HG03571 (cell line): Measurements from ENCODE around the gene BTG2.
A peak's percentile ranks its signal among the peaks of the same experiment; 100 is the strongest.
"Not testable (repeated sequence)": the region's sequence is repeated elsewhere in the genome, so short reads cannot be mapped to it uniquely, and the experiment has no call there.

Experiments
- ATAC-seq: cut with Tn5 transposase; IDR thresholded peaks from one replicate; pipeline ENCODE4 v1.9.1; 2021; ENCODE audit not compliant: unreplicated experiment

BTG2 gene

DNA sequence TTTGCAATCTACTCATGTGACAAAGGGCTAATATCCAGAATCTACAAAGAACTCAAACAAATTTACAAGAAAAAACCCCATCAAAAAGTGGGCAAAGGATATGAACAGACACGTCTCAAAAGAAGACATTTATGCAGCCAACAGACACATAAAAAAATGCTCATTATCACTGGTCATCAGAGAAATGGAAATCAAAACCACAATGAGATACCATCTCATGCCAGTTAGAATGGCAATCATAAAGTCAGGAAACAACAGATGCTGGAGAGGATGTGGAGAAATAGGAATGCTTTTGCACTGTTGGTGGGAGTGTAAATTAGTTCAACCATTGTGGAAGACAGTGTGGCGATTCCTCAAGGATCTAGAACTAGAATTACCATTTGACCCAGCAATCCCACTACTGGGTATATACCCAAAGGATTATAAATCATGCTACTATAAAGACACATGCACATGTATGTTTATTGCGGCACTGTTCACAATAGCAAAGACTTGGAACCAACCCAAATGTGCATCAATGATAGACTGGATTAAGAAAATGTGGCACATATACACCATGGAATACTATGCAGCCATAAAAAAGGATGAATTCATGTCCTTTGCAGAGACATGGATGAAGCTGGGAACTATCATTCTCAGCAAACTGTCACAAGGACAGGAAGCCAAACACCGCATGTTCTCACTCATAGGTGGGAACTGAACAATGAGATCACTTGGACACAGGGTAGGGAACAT, 8.9 kb downstream of the BTG2 start:
- ATAC-seq = not testable (repeated sequence)

DNA sequence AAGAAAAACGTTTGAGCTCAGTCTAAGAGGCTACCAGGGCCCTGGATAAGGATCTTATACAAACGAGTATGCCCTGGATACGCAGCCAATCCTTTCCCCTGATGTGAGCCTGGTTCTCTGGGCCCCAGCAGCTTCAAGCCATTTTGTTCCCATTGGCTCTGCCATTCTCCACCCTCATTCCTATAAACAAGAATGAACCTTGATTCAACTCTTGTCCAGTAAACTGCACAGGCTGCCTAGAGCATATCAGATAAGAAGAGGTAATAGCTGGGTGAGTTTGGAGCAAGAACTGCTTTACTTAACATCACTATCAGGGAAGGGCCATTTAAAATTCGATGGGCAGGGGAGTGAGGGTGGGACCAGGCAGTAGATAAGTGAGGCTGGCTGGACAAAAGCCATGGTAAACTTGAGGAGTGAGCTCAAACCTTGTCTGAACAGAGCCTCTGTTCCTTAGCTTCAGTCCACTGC, 11.3 kb downstream of the BTG2 start:
- no peak for ATAC-seq

DNA sequence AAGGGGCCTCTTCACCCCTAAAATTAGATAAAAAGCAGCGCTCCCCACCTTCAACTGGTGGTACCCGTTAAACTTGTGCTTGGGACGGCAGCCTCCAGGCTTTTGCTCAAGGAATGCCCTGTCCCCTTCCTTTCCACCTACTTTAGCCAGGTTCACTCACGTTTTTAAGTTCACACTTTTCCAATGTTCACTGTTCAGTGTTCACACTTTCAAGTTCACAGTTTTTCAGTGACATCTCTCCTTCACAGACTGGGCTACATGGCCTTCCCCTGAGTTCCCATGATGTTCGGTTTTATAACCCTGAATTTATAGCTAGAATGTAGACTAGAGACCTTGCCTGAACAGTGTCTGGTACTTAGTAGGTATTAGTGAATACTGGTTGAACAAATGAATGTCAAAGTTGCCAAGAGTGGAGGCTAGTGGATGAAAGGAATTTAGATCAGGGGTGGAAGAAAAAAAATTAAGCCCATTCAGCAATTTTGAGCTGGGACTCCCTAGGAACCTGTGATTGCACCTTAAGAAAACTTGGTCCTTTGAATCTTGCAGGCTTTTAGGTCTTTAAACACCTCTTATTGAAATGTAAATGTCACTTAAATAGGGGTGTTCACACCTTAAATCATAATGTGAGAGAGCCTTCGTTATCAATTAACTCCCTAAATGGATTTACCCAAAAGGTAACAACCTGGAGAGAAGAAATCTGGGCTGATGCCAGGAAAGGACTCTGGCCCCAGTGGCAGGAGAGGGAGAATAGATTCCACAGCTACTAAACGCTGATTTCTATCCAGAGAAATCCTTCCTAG, 12.3 kb downstream of the BTG2 start:
- ATAC-seq = no peak

DNA sequence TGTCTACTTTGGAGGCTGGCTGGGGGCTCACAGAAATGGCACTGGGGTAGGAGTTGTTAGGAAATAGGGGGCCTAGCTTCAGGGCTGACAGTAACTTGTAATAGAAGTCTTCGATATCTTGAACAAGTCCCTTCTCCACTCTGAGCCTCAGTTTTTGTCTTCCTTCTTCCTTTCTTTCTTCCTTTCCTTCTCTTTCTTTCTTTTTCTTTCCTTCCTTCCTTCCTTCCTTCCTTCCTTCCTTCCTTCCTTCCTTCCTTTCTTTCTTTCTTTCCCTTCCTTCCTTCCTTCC, 12.9 kb downstream of the BTG2 start:
- no peak for ATAC-seq

DNA sequence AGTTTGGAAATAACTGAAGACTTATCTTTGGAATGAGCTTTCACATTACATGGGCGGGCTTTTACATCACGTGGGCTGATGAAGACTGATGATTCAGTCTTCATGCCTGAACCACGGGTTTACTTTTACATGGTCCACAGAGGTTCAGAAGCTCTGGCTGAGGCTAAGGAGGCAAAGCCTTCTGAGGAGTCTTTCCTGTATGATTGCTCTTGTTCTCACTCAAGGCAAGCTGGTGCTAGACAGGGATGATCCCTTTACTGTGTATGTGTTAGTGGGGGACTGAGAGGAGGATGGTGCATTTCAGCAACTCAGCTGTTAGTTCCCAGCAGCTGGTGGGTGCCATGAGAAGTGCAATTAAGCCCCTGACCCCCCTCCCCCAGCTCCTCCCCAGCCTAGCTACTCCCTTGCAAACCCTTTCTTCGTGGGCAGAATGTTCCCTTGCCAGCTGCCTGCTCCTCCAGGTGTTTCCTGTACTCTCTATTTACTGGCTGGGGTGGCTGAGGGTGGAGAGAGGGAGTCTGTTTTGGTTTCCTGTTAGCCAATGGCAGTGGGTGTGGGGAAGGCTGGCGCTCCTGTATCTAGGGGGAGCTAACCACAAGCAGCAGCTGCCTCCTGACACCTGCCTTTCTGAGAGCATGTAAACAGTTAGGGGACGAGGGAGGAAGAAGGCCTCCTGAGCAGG, 15.4 kb downstream of the BTG2 start:
- peak; percentile 66 for ATAC-seq

DNA sequence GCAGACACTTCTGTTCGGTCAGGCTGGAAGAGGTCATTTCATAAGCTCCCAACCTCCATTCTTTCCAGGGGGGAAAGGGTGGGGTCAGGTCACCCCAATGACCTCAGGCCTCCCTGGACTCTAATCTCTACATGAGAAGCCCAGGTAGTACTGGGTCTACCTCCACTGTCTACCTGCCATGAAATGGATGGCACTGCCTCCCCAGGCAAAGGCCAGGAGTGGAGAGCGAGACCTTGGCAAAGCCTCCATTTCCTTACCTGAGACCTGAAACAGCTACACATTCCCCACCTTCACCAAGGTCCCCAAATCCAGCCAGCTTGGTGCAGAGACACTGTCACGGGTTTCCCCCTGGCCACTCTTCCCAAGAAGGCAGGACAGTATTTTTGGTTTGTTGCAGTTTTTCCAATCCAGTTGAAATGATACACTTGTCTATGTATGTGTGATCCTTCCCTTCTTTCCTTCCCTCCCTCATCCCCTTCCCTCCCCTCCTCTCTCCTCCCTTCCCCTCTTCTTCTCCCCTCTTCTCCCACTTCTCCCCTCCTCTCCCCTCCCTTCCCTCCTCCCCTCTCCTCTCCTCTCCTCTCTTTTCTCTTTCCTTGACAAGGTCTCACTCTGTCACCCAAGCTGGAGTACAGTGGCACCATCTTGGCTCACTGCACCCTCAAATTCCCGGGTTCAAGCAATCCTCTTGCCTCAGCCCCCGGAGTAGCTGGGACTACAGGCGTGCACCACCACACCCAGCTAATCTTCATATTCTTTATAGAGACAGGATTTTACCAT, 16.1 kb downstream of the BTG2 start:
- ATAC-seq = no peak

DNA sequence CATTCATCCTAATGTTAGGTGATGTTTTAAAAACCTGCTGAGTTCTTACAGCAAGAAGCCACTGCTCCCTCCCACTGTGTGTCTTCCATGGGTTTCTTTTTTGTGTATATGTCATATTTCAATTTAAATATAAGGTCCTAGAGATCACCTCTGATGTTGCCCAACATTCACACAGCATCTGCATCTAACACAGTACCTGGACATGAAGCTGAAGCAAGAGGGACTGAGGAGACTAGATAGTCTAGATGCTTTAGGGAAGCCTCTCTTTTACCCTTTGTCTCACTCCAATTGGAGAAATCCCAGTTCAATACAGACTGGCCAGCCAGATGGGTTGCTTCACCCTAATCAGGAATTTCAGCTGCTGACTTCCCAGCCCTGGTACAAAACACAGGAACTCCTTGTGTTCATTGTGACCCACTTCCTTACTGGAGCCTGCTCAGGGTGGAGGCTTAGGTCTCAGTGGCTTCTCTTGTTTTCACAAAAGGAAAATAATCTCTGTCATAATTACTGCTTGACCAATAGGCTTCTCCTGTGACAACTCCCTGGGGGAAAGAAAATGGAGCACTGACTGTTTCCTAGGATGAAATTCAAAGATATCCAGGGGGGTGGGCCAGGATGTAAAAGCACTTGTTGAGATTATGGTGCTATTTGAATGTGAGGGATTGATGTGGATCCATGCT, 17.3 kb downstream of the BTG2 start:
- ATAC-seq = no peak

DNA sequence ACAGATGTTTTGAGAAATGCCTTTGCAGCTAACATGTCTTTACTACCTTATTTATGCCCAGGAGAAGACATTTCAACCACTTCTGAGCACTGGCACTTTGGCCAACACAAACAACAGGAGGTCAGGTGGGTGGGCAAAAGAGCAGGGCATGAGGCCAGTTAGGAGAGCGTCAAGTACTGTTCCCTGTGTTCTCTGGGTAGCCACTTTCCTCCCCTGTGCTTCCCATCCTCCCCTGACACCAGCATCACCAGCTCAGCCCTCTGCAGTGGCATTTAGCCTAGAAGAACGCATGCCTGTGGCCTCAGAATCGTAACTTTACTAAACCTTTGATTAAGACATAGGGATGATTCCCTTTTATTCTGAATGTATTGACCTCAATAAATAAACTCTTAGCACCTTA, 18.3 kb downstream of the BTG2 start:
- no peak for ATAC-seq

DNA sequence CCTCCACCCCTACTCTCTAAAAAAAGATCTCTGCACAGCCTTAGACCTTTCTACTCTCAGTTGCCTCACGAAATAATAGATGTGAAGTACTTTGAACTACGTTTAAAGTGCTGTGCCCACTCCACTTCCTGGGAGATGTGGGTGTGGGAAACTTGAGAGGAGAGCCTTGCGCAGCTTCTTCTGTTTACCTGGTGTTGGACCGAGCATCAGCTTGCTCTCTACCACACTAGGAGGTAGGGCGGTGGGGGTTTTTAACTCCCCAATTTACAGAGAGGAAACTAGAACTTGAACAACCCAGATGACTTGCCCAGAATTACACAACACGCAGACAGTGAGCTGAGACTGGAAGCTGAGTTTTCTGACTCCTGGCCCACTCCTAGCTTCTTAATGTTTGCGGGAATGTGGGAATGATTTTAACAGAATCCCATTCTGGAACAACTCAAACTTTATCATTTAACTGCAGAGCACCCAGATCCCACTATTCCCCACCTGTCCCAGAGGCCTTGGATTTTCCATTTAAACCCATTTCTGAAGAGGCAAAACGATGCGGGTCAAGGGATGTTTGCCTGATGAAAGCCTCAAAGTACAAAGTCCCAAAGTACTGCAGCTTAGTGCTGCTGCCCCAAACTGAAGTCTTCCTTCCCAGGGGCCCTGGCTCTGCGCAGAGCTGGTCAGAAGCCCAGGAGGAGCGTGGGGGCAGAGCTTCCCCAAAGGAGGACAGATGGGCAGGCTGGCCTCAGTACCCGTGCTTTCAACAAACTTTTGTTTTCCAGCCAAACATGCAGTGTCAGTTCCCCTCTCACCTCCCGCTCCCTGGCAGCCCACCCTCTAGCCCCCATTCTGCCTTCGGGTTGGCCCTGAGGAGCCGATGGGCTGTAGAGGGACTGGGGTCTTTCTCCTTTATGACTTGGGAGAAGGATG, 19.0 kb downstream of the BTG2 start:
- no peak for ATAC-seq

DNA sequence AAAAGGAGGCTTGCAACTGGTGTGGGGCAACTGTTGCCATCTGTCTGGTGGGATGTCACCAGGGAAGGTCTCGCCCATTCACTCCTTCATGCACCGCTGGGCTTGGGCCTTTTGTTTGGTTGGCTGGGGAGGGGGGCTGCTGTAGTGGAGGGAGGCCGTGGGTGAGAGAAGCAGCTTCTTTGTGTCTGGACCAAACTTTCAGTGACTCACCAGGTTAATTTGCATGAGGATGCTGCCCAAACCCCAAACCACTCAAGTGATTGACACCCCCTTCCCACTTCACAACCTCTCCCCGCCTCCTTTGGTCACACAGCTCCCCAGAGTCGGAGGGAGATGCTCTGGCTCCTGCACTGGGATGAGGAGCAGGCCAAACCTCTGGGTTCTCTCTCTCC, 19.7 kb downstream of the BTG2 start:
- peak; percentile 35 for ATAC-seq

DNA sequence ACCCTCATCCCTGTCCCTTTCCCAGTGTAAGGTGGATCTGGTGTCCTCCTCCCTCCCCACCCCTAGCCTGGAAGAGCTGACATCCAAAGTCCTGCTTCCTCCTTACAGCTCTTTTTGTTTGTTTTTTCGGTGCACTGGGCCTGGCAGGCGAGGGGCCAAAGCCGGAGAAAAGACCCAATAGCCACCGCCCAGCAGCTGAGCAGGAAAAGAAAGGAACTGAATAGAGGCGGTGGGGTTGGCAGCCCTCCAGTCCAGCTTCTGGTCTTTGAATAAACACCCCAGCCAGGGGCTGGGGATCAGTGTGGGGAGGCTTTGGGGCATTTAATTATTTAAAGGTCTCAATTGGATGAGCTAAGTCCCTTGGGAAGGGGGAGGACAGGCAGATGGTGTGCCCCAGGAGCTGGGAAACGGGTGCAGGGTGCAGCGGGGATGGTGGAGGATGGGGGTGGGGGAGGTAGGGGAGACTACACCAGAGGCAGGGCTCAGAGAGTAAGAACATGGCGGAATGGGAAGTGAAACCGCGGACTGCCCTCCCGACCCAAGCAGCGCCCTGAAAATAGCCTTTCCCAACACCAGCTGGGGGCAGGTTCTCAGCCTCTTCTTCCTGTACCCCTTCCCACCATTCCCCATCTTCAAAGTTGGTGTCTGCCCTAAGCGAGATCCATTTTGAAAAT, 20.2 kb downstream of the BTG2 start:
- no peak for ATAC-seq

DNA sequence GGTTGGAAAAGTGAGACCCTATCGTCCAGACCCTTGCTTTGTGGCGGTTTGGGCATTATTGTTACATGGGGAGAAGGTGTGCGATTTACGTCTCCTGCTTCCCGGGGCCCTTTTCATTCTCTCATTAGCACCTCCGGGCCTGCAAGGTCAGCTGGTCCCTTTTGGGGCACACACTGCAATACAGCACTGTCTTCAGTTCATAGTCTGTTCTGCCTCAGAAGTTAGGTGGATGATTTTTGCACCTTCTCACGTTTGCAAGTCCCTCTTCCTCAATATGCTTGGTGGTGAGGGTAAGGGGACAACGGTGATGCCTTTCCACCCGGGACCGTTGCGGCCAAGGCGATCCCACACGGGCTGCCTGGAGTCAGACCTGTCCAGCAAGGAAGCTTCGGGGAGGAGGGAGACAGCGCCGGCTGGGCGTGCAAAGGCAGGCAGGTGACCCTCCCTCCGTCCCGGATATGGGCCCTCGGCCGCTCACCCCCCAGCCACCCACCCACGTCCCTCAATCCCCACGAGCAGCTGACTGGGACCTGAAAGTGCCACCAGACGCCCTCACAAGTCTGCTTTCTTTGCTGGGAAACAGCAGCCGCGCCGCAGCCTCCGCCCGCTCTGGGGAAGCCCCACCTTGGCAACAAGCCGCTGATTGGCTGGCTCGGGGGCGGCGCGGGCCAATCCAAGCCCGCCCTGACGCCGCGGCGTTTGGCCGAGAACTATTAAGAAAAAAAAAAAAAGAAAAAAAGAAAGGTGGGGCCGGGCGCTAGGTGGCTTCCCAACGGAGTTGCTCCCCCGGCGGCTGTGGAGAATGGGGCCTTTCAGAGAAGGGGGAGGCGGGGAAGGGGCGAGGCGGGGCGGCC, 21.7 kb downstream of the BTG2 start:
- ATAC-seq = peak; percentile 65

DNA sequence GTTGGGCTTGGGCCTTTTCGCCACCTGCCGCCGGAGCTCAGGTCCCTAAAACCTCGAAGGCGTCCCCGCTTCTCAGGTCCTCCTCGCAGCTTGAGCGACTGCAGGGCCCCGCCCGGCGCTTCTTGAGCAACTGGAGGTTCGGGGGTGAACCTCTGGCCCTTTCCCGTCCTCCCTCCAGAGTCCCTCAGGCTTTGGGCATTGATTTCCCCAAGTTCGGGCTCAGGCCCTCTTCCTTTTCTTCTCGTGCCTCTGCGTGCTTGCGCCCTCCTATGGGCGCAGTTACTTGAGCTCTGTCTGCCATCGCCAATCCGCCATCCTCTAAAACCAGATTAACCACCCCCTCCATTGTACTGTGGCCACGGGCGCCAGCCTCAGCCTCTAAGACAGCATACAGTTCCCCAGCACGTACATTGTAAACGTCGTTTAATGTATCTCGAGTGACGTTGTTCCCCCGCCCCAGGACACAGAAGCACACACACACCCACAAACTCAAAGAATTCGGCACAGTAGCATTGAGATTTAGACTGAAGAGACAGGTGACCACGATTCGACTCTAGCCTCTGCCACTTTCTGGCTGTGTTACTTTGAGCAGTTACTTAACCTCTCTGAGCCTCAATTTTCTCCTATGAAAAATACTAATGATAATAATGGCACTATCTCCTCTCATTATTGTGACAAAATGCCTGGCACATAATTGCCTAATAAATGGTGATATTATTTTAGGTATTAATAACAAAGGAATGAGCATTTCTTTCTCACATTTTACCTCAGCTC, 22.6 kb downstream of the BTG2 start:
- peak; percentile 25 for ATAC-seq

DNA sequence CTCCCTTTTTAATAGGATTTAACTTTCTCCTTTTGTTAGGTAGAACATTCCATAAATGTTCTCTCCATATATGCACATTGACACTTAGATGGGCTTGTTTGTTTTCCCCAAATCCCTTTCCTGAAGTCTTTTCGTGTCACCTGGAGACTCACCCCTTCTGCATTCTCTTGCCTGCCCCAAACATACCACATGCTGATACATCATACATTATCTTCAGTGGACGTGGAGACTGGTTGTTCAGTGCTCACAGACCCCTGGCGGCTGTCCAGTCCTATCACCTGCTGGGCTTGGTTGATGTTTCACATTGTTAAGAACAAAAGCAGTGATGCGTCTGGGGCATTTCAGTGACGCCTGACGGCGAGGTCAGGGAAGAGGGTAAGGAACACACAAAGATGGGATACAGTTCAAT, 23.4 kb downstream of the BTG2 start:
- no peak for ATAC-seq

DNA sequence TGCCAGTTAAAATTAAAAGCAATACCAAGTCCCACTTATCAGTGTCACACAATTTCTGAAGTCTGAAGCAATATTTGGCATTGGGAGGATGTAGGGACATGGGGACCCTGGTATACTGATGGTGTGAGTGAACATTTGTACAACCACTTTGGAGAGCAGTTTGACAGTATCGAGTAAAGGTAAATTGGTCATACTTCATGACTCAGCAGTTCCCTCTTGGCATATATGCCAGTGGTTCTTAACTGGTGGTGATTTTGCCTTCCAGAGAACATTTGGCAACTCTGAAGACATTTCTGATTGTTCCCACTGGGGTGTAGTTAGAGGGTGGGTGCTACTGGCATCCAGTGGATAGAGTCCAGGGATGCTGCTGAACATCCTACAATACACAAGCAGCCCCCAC, 25.9 kb downstream of the BTG2 start:
- no peak for ATAC-seq

DNA sequence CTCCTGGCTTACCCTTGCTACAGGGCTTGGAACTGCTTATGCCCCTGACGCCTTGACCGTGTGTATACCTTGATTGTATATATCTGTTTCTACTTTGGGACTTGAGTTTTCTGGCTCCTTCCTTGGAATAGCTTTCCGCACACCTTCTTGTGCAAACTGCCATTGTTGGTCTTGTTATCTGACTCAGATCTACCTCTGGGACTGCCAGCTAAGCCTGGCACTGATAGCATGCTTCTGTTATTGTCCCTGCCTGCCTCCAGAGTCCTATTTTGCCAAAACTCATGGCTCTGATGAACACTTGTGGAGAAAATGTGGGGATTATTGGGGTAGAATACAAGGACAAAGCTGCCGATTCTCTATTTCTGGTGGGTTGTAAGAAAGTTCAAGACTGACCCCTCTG, 30.2 kb downstream of the BTG2 start:
- no peak for ATAC-seq

DNA sequence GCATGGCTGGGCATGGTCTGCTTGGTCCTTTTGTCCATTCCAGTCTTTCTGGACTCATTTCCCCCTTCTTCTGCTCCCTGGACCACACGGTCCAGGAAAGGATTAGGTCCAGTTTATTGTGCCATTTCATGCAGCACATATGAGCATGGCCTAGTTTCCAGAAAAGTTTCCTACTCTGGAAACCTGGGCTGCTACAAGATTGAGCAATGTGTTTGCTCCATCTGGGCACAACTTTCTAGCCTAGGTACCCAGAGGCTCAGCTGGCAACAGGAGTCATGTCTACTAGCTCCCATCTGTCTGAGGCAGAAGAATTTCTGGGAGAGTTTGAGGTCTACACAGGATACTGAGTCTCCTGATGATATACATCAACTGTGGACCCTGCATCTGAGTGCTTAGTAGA, 30.8 kb downstream of the BTG2 start:
- no peak for ATAC-seq
